HG02870 (cell line): ENCODE results near the gene PTPRN.

Experiments
- ATAC-seq: cut with Tn5 transposase; IDR thresholded peaks from one replicate; pipeline ENCODE4 v1.9.1; 2021; ENCODE audit warnings: mild to moderate bottlenecking, moderate library complexity; ENCODE audit not compliant: unreplicated experiment

Gene PTPRN

DNA sequence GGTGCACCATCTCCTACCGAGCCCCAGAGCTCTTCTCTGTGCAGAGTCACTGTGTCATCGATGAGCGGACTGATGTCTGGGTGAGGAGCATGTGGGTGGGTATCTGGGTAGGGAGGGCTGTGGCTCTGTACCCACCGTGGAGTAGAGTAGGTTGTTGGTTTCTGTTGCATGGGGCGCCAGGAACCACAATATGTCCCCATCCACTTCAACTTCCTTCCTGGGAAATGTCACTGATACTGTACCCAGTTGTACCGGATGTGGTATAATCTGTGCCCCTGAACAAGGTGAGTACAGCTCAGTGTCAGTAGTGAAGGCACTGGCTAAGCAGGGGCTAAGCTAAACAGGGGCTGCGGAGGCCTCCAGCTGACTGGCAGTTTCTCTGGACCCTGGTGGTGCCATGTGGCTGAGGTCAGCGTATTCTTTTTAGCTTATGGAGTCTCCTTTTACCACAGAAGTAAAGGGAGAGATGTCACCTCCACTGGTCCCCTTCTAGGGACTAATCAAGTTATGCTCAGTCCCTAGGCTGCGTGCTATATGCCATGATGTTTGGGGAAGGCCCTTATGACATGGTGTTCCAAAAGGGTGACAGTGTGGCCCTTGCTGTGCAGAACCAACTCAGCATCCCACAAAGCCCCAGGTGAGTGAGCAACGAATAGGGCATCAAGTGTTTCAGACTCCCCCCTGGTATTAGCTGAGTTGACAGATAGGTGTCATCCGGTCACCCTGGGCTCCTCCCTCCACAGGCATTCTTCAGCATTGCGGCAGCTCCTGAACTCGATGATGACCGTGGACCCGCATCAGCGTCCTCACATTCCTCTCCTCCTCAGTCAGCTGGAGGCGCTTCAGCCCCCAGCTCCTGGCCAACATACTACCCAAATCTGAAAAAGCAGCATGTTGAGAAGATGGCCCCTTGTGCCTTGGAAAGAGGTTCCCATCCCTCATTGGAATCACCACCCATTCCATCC is 61.2 kb downstream of the PTPRN start:
- ATAC-seq: no peak

DNA sequence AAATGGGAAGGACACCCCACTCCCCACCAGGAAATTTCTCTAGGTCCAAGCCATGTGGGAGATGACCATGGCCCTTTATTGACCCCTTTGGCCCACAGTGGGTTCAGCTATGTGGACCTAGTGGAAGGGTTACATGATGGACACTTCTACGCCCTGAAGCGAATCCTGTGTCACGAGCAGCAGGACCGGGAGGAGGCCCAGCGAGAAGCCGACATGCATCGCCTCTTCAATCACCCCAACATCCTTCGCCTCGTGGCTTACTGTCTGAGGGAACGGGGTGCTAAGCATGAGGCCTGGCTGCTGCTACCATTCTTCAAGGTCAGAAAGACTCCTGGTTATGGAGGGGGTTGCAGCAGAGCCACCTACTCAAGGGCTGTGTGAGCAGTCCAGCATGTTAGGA is 62.6 kb downstream of the PTPRN start:
- no peak for ATAC-seq

DNA sequence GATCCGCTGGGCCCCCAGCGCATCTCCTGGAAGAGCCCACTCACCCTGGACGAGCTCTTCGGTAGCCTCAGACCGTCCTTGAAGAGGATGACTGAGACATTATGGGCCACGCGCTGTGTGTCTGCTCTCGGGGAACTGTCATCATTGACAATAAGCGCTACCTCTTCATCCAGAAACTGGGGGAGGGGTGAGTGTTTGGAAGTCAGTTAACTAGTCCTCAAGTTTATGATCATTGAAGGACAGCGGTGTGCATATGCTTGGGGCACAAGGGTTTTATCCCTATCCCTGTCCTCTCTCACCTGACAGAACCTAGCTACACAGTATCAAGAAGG is 63.3 kb downstream of the PTPRN start:
- no peak for ATAC-seq

DNA sequence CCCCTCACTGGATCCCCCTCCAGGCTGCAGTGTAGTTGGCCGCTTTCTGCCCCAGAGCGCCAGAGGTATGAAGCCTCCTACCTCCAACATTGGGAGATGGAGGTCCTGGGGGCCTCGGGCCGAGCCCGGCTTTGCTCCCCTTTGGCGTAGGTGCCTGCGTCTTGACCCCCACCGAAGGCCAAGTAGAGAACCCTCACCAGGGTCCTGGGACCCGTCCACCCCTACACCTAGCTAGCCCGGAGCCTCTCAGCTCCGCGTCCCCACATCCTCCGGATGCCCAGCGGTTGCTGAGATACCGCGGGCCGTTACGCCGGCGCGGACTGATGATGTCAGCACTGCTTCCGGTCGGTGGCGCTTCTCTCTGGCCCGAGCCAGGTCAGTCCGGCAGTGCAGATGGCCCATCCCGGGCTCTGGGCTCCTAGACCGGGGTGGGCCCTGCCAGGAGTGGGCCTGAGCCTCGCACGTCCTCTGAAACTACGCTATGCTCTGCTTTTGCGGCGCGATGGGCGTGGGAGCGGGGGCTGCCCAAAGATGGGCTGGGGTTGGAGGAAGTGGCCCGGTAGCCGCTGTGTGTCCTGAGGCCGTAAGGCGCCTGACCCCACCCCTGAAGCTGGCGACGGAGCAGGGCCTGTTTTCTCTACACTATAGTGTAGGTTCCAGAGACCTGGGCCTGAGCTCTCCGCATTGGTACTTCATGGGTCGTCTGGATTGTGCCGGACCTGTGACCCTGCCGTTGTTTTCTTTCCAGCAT is 63.9 kb downstream of the PTPRN start, which contains the start of the genes GLB1L and STK16:
Gene GLB1L, minus strand, starts transcription at position 297 of the 751 bp plus-strand sequence. CDS start 1,871 bp downstream, outside the sequence.
Gene STK16, plus strand, starts transcription at position 332 of the 751 bp plus-strand sequence. CDS start 521 bp downstream, outside the sequence.
- ATAC-seq: peak; percentile 72

DNA sequence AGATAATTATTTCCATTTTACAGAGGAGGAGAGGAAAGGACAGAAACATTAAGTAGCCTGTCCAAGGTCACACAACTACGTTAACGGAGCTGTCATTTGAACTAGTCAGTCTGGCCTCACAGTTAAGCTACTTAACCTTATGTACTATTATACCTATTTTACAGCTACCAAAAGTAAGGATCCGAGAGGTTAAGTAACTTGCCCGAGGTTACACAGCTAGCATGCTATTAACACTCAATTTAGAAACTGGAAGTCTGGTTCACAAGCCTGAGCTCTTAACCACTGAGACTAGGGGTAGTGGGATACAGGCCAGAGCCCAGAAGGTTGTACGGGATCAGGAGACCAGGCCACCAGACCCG is 64.4 kb downstream of the PTPRN start:
- no peak for ATAC-seq

DNA sequence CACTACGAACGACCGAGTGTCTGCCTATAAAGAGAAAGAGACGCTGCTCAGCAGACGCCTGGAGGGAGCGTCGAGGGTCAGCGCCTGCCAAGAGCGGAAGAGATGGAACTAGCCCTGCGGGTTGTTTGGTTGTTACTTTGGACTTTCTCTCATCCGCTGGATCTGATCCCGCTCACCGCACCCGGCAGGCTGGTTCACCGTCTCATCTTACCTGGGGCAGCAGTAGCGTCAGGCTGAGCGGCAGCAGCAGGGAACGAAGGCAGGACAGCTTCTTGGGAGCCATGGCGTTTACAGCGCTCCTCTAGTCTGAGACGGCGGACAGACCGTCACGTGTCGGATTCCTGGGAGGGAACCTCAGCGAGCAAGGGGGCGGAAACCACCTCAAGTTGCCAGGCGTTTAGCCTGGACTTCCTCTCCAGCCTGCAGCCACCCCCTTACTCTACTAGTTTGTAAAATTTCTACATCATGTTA is 65.9 kb downstream of the PTPRN start:
- ATAC-seq: no peak
